UCSD-AML1 (cell line): ENCODE measurements around the gene CD47.

Experiments used
- DNase-seq: peaks from one replicate; lab custom pipeline; 2025; ENCODE audit not compliant: unreplicated experiment; lab: John Stamatoyannopoulos, UW

The CD47 gene

DNA sequence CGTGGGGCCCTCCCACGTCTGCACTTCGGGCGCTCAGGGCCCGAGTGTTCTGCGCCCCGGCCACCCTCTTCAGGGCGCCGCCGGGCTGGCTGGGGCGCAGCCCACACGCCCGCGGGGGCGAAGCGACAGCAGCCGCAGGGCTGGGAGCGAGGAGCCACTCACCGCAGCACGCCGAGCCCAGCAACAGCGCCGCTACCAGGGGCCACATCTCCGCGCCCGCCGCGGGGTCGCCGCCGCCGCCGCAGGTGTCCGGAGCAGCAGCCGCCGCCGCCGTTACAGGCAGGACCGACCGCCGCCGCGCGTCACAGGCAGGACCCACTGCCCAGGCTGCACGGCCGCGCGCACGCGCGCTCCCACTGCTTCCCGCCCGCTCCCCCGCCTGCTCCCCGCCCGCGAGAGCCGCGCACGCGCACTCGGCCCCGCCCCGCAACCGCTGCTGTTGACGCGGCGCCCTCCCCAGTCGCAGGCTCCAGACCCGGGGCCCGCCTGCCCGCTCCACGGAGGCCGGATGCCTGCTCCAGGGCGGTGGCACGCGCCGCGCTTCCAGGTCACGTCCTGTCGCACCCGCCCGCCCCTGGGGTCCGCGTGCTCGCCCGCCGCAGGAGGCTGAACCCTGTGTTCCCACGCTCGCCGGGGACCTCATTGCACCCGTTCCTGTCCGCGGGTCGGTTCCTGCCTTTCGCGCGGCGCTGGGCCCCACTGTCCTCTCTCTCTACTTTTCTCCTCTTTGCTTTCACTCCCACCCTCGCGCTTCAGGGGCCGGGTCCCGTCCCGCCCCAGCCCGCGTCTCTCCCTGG is at the start of gene CD47:
CD47 (minus strand) TSS at position 331 of the 797 bp plus-strand sequence; CDS start at position 208, 123 bp downstream.
- peak; percentile 92 for DNase-seq

DNA sequence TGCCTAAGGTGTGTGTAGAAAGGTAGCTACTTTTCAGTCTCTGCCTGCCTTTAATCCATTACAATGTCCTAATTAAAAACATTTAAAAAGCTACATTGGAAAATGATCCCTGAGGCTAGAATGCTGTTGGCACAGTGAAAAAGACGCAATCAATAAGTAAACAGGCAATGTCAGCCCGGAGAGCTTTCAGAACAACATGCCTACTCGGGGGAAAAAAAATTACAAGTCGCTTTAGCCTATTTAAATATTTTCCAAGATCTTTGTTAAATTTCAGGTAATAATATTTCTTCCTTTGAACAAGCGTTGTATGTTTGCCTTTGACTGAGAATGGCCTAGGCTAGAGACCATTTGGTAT is 46.6 kb upstream of the CD47 start:
- no peak for DNase-seq

DNA sequence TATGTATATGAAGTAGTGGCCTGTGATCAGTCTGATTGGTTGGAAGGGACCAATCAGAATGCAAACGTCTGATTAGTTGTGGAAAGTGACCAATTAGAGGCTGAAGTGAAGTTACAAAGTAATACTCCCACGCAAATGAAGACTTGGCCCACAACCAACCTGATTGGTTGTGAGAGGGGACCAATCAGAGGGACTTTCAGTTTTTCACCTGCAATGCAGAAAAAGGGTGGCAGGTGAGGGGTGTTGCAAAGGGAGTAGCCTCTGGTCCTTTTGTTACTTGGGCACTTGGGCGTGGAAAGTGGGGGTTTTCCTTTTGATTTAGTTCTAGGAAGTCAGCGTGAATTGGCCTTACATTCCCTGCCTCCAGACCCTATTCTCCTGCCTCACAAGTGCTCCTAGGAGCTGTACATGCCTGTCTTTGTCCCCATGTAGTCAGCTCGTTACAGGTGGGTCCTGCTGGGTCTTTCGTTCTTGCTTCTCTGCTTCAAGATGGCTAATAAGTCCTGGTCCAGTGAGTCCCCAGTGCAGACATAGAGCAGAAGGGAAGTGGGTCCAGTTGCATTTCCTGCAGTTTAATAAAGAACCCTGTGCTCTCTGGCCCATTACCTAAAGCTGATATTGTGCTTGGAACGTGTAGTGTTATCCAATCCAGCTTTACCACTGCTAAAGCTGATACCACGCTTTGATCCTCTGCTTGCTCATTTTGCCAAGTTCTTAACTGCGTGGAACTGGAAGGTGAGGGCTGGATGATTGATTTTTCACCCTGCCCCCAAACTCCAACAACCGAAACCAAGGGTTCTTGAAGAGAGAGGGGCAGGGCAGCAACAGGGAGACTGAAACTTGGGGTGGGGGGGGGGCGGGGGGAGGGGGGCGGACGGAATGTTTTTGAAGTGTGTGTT is 46.0 kb upstream of the CD47 start:
- DNase-seq, result no peak

DNA sequence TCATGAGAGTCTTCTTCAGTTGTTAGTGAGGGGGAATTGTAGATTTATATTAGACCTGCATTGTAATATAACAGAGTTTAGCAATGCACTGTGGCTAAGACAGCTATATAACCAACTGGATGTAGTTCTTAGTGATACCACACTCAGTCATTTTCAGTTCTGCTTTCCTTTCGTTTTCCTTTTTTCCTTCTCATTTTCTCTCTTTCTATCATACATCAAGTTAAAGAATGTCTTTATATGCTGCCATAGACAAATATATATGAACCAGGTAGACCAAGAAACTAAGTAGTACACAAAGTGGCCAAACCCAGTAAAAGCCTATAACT is 43.7 kb upstream of the CD47 start:
- DNase-seq, result no peak

DNA sequence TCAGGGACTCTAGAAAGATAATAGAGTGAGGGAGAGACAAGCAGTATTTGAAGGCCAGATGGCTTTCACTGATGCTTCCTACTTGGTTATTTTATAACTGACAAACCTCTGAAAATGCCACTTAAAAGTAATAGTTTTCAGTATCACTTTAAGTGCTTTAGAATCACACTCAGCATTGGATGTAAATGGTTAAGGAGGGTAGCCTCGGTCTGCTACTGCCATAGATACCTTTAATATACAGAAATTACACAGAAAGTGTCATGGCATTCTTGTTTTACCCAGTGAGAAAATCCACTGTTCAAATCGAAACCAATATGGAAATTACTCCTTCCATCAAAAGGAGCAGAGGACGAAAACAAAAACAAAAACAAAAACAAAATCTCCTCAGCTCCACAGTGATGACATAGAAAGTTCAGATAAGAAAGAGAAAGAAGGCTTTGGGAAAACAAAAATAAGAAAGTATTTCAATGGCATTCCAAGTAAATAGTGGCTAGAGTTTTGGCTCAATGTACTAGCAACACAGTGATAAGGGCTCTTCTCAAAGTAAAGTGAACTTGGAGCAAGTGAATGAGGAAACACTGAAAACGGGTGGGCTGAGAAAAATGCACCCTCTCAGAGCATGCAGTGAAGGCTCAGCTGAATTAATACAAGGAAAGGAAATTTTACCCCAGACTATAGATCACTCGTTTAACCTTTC is 43.2 kb upstream of the CD47 start:
- no peak for DNase-seq

DNA sequence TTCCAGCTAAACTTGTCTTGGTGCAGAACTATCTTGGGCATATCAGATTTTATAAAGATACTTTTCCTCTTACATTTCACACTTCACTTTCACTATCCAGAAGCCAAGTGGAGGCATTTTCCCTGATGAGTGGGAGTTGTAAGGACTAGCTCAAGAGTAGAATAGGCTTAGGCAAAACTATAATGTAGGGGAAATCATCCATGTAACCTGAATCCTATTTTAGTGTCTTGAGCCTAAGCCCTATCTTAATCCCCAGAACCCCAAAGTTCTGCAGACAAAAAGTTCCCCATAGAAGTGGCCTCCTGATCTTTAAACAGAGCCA is 42.2 kb upstream of the CD47 start:
- no peak for DNase-seq

DNA sequence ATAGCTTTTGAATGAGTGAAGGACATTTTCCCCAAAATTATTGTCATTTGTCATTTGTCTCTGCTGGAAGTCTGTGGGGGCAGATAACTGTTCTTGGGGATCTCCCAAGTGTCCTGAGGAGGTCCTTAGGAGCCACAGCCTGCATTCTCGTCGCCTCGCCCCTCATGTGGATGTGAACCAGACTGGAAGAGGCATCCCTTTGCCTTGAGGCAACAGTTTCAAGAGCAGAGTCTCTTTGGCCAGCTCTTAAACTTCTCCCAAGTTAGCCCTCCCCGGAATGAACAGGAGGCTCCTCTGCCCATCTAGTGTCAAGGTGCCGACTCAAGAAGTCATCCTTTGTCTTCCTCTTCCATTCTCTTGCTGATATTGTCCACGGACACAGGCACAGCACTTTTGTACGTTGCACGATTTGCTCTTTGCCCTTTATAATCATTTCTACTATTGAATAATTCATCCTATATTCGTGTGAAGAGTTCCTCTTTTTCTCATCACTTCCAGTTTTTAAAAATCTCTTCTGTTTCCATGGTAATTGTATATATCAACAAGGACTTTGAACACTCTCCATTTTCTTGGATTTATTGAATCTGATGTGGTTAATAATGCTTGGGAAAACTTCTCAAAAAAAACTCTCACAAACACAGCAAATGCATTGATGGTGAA is 40.8 kb upstream of the CD47 start:
- peak; percentile 11 for DNase-seq

DNA sequence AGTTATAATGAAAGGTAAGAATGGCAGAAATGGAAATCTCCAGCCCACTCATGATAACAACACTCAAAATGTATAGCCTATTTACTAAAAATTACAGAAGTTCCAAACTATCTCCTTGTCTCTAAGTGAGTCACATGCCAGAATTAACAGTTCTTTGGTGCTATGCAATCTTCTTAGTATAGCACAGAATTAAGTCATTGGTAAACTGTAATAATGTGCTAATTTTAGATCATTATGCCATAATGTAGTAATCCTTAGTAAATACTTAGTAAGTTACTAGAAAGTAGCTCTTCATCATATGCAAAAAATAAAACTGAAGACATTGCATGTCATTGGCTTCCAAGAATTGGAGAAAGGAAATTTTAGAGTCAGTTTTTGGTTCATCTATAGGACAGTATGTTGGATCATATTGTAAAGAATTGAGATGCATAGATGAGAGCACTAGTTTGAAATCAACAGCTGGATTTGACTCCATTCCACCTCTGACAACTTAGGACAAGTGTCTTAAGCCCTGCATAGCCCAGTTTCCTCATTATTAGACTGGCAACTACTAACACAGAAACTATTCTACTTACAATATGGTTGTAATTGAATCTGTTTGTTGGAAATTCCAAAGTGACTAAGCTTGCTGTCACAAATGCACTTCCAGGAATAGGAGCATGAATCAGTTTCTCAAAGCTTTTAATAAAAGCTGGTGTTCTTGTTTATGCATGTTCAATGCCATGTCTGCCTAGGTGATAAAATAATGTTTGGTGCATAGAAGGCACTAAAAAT is 40.1 kb upstream of the CD47 start:
- no peak for DNase-seq

DNA sequence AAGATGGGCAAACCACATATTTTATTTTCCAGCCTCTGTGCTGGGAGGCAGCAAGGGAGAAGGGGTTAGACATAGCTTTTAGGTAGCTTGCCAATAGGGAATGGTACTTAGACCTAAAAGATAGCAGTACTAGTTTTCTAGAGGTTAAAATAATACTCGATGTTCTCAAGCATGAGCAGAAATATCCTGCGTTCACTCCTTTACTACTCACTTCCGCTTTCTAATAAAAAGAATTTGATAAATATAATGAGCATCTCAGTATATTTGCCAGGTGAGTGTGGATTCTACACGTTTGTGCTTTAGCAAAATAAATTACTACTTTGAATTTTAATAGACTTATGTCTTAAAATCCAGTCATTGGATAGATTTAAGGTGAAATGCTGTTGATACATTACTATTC is 39.4 kb upstream of the CD47 start:
- DNase-seq, result no peak

DNA sequence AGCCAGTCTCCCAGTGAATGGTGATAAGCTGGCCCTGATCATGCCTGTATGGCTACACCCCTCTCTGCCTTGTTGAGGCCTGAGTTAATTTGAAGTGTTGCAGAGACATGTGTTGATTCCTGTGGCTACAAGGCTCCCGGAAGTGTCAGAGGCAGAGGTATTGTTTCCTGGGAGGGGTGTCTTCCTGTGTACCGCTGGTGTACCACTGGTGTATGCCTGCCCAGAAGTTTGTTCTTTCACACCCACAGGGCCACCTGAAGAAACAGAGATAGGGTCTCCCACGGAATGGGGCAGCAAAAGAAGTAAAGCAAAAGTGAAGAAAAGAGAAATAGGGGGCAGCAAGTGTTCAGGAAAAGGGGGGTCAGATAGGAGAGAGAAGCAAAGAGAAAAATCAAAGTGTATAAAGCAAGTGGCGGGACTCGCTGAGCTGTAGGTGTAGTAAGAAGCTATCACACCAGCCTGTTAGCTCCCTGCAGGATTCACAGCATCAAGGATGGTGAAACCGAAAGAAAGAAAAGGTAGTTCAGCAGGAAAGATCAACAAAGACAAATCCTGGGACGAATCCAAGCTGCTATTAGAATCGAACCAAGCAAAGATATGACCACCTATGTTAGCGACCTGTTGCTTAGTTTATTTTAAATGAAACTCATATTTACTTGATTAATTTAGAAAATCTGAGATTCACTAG is 36.6 kb upstream of the CD47 start:
- DNase-seq, result peak; percentile 39

DNA sequence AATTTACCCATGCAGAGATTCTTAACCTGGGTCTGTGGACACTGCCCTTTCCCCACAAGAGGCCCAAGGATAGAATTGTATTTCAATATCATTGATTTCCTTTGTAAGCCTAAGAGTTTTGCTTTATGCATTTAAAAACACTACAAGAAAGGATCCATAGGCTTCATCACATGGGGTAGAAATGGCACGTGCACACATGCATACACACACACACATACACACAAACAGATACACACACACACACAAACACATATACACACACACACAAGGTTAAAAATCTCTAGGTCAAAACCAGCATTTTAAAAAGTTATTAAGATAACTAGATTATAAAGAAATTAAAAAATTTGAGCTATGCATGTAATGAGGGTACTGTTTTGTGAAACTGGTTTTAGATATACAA is 35.5 kb upstream of the CD47 start:
- no peak for DNase-seq

DNA sequence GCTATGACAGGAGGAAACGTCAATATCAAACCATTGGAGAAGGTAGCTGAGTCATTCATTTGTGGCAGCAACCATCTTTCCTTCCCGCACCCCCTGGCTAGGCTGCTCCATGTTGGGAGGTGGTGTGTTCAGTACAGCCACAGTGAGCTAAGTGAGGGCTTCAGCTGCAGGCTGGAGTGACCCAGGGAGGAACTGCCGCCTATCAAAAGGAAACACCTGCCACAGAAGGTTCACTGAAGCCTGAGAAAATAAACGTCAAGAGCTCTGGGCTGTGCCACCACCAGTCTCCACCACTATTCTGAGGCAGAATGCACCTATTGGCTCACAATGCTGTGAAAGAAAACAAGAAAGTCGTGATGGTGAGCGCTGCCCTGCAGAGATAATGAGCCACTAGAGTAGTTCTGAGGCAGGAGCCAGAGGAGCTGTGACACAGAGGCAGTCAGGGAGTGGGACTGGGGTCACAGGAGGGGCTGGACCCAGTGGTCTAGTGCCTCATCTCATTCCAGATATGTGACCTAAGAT is 34.8 kb upstream of the CD47 start:
- DNase-seq, result peak; percentile 80

DNA sequence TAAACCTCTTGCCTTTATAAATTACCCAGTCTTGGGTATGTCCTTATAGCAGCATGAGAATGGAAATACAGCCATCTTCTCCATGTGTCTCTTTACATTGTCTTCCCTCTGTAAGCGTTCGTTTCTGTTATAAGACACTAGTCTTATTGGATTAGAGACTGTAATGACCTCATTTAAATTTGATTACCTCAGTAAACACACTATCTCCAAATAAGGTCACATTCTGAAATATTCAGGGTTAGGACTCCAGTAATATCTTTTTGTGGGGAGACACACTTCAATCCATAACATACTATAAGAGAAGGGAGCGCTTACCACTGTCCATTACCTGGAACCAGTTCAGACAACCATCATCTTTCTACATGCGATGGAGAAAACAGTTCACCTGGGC is 34.3 kb upstream of the CD47 start:
- DNase-seq, result no peak

DNA sequence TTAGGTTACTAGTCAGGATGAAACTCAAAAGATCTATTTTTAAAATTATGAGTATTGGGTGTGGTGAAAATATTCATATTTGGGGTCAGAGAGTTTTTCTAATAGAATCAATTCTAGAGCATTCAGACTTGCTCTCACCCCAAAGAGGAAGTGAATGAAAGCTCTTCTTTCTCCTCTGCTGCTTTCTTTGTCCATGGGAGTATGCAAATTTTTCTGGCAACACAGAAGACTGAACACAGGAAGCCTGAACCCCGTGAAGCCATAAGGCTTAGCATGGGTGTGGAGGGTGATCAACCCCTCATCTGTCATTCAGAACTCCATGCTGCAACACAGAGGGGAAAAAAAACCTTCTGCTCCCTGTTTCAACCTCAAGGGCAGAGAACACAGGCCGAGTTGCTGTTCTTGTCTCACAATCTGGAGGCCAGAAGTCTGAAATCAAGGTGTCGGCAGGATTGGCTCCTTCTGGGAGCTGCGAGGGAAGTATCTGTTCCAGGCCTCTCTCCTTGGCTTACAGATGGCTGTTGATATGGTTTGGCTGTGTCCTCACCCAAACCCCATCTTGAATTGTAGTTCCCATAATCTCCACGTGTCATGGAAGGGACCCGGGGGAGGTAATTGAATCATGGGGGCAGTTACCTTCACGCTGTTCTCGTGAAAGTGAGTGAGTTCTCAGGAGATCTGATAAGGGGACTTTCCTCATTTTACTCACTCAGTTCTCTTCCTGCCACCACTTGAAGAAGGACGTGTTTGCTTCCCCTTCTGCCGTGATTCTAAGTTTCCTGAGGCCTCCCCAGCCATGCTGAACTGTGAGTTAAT is 33.7 kb upstream of the CD47 start:
- peak; percentile 53 for DNase-seq

DNA sequence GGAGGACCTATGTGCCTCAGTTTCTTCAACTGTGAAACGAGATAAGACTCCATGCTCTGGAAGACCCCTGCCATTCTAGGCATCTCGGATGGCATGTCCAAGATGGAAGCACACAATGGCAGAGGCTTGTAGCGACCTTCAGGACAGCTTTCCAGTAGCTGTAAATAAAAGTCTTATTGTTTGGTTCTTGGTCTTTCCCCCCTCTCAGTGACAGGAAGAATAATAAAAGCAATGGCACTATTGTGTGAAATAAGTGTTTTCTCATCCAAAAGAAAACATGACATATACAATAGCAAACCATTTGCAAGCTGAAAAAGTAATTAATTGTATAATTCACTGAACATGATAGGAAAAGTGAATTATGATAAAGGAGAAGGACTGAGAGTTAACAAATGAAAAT is 32.5 kb upstream of the CD47 start:
- no peak for DNase-seq

DNA sequence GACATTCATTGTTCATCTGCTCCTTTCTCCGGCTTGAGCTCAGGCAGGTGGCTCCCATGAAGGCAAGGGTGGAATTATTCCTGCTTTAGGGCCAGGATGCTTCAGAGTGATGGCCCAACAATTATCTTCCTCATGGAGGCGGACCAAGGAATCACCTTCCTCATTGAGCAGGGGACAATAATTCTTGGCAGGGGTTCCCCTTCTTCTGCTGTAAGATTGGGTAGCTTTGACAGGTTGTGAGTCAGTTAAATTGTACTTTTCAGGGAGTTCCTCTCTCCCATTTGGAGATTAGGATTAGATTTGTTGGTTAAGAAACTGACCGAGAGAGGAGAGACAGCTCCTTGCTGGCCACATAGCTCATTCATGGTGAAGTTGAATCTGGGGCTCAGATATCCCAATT is 31.4 kb upstream of the CD47 start:
- DNase-seq, result no peak

DNA sequence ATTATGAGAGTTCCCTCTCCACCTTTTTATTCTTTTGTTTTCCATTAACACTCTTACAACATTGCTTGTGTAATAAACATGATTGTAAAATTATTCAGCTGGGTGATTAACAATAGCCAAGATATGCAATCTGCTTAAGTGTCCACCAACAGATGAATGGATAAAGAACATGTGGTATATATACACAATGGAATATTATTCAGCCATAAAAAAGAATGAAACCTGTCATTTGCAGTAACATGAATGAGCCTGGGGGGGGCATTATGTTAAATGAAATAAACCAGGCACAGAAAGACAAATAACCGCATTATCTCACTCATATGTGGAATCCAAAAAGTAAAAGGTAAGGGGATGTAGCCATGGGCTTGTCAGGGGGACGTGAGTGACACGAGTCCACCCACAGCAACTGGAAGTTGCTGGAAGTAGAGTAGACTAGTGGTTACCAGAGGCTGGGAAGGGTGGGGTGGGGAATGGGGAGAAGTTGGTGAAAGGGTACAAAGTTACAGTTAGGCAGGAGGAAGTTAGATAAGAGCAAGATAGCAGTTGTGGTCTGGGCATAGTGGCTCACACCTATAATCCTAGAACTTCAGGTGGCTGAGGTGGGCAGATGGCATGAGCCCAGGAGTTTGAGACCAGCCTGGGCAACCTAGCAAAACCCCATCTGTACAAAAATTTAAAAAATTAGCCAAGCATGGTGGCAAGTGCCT is 28.7 kb upstream of the CD47 start:
- peak; percentile 14 for DNase-seq

DNA sequence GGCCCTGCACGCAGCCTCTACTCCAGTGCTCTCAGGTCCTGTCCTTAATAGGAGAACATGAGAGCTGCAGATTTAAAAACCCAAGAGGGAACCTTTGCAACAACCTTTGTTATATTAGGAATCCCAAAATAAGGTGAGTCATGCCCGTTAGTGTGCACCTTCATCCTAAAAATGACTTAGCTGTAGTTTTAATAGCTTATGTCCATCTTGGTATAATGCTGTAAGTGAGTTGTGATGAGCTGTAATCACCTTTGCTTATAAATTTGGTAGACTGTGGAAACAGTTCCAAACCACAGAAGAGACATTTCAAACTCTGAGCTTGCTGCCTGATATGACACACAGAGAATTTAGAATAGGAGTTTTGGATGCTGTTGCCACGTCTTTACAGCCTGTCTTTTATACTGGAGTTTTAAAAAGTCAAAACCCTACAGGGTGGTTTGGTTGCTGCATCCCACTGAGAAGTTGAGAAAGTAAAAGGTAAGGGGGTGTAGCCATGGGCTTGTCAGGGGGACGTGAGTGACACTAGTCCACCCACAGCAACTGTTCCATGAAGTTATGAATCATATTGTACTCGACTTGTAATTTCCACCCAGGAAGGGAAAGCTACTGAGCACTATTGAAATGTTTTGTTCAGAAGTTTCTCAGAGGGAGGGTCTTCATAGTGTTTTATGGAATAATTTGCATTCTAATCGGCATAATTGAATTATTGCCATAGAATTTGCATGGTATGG is 27.4 kb upstream of the CD47 start:
- DNase-seq, result no peak
